ENCODE data around the gene ULK2. TPM values are rescaled to one million over a fixed set of nuclear protein-coding genes. Genes with fewer than 3 reads are reported as not detected.

The ULK2 gene
- total RNA-seq, 4 donors from 2014 or later, result 24.0 to 32.8 (median 30.5) TPM

DNA sequence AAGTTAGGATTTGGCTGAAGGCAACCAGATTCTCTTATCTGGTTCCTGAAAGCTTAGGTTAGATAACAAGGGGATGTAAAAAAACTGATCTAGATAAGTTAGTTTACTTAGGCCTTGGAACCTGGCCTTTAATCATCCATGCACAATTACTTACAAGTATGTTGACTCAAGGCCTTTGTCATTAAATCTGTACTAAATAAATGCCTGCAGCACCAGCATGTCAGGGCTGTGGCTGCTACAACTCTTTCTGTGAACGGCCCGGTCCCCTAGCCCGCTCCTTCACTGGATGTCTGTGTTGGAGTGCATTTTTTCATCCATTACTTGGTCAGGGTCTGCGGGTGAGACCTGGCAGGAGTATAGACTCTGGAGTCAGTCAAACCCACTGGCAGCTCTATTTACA, 71.3 kb downstream of the ULK2 start:
- TF ChIP-seq CTCF (IDR thresholded peaks at IDR 0.05; ENCODE audit: low read depth), result no peak

DNA sequence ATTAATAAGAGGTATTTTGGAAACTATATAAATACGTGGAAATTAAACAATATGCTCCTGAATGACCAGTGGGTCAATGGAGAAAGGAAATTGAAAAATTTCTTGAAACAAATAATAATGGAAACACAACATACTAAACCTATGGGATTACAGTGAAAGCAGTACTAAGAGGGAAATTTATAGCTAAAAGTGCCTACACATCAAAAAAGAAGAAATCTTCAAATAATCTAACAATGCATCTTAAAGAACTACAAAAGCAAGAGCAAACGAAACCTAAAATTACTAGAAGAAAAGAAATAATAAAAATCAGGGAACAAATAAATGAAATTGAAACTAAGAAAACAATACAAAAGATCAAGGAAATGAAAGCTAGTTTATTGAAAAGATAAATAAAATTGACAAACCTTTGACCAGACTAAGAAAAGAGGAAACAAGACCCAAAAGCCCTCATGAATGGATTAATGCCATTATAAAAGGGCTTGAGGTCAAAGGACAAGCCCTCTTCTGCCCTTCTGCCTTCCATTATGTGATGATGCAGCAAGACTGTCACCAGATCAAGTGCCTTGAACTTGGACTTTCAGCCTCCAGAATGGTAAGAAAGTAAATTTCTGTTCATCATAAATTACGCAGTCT, 75.7 kb downstream of the ULK2 start:
- no peak for TF ChIP-seq CTCF (IDR thresholded peaks at IDR 0.05; ENCODE audit: low read depth)

GRCh38 chr17:19787733-19788357, 79.9 kb downstream of the ULK2 start:
- TF ChIP-seq CTCF (IDR thresholded peaks at IDR 0.05; ENCODE audit: low read depth), result no peak

- TF ChIP-seq CTCF (IDR thresholded peaks at IDR 0.05; ENCODE audit: low read depth), result no peak
Measured at GRCh38 chr17:19785854-19786253, 81.9 kb downstream of the ULK2 start.

GRCh38 chr17:19781488-19782458, 86.0 kb downstream of the ULK2 start:
- TF ChIP-seq CTCF (IDR thresholded peaks at IDR 0.05; ENCODE audit: low read depth), result no peak

DNA sequence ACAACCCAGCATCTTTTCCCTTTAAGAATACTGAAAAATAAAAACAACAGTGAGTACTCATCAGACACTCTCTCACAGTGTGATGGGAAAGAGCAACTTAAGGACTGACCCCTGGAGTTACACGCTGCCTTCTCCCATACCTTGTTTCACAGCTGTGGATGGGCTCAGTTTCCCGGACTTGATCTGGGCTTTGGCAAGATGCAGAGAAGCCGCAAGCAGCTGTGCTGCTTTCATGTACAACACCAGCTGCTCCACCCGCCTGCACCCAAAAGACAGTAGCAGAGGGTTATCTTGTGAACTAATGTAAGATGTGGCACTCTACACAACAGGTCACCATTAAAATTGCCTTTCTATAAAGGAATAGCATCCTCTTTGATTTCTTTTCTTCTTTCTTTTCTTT, 86.9 kb downstream of the ULK2 start:
- no peak for TF ChIP-seq CTCF (IDR thresholded peaks at IDR 0.05; ENCODE audit: low read depth)

DNA sequence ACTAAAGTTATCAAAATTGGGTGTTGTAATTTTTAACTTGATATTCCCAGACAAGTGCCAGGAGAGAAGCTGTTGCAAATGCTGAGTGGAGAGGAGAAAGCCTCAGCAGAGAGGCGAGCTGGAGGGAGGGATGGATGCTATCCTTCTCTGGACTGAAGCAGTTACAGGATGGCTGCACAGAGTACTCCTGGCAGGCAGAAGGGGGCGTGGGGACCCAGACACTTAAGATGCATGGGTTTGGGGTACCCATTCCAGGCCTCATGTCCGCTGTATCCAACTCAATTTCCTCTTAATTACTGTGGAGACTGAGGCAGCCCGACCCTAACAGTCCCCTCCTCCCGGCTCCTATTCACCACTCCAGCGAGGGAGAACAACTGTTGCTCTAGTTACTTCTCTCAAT, 94.2 kb downstream of the ULK2 start:
- no peak for TF ChIP-seq CTCF (IDR thresholded peaks at IDR 0.05; ENCODE audit: low read depth)
